ENCODE results near the gene ZC3H8. TPM values are rescaled to one million over a fixed set of nuclear protein-coding genes. Genes with fewer than 3 reads are reported as not detected.

Gene ZC3H8
- total RNA-seq (10 to 100 TPM; 21.7 to 26.5 TPM), polyA plus RNA-seq (ENCODE audit: insufficient read depth, low read depth, low replicate concordance) (10.6 TPM)
- long read RNA-seq, donor 1, full-length matches to known transcripts = 10 of 16 reads
- long read RNA-seq, donor 1, partial matches to known transcripts = 6 of 16 reads
- long read RNA-seq, donor 1, other reads (novel, unspliced or antisense) = 0 of 16 reads
- long read RNA-seq, donor 2, full-length matches to known transcripts = 1 of 1 reads
- long read RNA-seq, donor 2, partial matches to known transcripts = 0 of 1 reads
- long read RNA-seq, donor 2, other reads (novel, unspliced or antisense) = 0 of 1 reads

DNA sequence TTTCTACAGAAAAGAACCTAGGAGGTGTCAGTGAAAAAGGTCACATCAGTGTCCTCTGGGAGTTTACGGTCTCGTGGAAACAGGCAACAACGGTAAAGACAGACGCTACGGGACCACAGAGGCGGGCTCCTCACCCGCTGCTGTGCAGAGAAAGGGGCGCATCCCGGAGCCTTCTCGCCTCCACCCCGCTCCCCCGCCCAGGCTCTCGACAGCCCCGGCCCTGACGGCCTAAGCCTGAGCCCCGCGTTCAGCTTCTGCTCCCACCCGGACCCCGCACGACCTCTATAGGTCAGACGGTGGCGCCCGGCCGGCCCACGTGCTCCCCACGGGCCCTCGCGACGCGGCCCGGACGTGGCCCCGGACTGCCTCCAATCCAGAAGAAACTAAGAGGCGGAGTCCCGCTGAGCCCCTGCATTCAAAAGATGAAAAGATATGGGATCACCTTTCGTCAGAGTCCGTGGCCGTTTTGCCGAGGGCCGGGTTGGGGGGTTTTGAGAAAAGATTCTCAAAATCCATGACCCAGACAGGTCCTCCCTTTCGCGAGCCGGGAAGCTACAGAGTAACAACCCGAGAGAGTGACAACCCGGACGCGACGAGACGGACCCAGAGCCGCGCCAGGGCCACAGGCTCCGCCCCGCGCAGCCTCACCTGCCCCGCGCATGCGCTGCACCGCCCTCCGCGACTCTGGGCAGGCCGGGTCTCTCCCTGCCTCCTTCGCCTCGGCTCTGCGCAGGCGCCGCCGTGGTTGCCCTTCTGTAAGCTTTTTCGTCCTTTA is at the start of gene ZC3H8:
Gene ZC3H8 (minus strand): TSS at position 577 of the 775 bp plus-strand sequence. CDS start 61 bp downstream, at position 516.
- H3K4me3 ChIP-seq = peak within 1 kb of the TSS; percentile 77 to 87
- H3K36me3 ChIP-seq (ENCODE audit: low read depth, missing control alignments) = no peaks in the 10 kb centered on the region
- TF ChIP-seq POLR2A (IDR thresholded peaks at IDR 0.05) = peak; percentile 17
- TF ChIP-seq, protein P1, sequence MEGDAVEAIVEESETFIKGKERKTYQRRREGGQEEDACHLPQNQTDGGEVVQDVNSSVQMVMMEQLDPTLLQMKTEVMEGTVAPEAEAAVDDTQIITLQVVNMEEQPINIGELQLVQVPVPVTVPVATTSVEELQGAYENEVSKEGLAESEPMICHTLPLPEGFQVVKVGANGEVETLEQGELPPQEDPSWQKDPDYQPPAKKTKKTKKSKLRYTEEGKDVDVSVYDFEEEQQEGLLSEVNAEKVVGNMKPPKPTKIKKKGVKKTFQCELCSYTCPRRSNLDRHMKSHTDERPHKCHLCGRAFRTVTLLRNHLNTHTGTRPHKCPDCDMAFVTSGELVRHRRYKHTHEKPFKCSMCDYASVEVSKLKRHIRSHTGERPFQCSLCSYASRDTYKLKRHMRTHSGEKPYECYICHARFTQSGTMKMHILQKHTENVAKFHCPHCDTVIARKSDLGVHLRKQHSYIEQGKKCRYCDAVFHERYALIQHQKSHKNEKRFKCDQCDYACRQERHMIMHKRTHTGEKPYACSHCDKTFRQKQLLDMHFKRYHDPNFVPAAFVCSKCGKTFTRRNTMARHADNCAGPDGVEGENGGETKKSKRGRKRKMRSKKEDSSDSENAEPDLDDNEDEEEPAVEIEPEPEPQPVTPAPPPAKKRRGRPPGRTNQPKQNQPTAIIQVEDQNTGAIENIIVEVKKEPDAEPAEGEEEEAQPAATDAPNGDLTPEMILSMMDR (IDR thresholded peaks at IDR 0.05) = no peak
- DNase-seq = peak; percentile 94
- WGBS, 2 donors = 0% methylated on average over 39 to 68 of the region's 68 CpGs
- no peaks in the 10 kb centered on the region for H3K9me3 ChIP-seq
- H3K27ac ChIP-seq = peak within 1 kb of the TSS; percentile 69 to 88
- intact Hi-C loops (cut with DNase I; ENCODE audit: low total_unique reads) = no loop called here
- H3K27me3 ChIP-seq = no peaks in the 10 kb centered on the region
- H3K4me1 ChIP-seq = peaks cover 5% of the 10 kb centered on the region

DNA sequence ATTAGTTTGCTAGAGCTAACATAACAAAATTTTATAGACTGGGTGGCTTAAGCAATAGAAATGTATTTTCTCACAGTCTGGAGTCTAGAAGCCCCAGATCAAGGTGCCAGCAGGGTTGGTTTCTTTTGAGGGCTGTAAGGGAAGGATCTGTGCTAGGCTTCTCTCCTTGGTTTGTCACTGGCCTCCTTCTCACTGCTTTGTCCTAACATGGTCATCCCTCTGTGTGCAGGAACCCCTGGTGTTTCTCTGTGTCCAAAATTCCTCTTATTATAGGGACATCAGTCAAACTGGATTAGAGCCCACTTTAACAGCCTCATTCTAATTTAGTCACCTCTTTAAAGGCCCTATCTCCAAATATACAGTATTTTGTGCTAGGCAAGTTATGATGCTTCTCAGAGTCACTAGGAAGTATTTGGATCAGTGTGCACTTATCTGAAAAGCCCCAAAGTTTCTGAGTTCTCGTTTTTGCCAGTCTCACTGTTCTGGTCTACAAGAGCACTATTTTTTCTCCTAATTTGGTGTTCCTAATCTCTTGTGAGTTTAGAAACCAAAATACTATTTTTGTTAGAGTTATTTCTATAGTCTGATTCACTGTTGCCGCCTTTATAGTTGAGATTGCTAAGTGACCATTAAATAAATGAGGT is 49.6 kb upstream of the ZC3H8 start:
- Histone ChIP-seq H3K4me1 (no peaks in the 10 kb centered on the region), H3K27me3 (no peaks in the 10 kb centered on the region), H3K9me3 (no peaks in the 10 kb centered on the region), H3K4me3 (no peak overlapping the region), H3K27ac (no peak overlapping the region), H3K36me3 (ENCODE audit: low read depth, missing control alignments) (no peaks in the 10 kb centered on the region)
- intact Hi-C loops (cut with DNase I; ENCODE audit: low total_unique reads) = no loop called here
- no peak for DNase-seq
- no peak for TF ChIP-seq POLR2A (IDR thresholded peaks at IDR 0.05)
- TF ChIP-seq, protein P1 (IDR thresholded peaks at IDR 0.05) = no peak
- WGBS, 2 donors = 62 to 63% methylated on average over 2 of the region's 2 CpGs

DNA sequence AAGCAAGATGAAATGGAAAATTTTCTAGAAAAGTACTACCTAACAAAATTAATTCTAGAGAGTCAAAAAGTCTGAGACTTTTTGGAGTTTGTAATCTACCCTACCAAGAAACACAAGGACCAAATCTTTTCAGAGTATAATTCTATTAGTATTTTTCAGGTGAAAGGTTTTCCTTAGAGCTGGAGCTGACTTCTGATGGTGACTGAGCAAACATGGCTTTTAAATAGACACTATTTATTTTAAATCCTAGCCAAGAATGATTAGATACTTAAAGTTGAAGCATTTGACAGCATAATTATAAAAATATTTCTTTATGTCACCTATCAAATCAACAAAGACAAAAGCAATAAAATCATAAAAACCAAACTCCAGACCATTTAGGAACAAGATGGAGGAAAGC is 47.1 kb upstream of the ZC3H8 start:
- Histone ChIP-seq H3K36me3 (ENCODE audit: low read depth, missing control alignments) (no peaks in the 10 kb centered on the region), H3K4me3 (no peak overlapping the region), H3K27ac (no peak overlapping the region), H3K9me3 (no peaks in the 10 kb centered on the region), H3K4me1 (no peaks in the 10 kb centered on the region), H3K27me3 (no peaks in the 10 kb centered on the region)
- TF ChIP-seq POLR2A (IDR thresholded peaks at IDR 0.05) = no peak
- TF ChIP-seq, protein P1 (IDR thresholded peaks at IDR 0.05) = no peak
- intact Hi-C loops (cut with DNase I; ENCODE audit: low total_unique reads) = no loop called here
- DNase-seq = no peak

DNA sequence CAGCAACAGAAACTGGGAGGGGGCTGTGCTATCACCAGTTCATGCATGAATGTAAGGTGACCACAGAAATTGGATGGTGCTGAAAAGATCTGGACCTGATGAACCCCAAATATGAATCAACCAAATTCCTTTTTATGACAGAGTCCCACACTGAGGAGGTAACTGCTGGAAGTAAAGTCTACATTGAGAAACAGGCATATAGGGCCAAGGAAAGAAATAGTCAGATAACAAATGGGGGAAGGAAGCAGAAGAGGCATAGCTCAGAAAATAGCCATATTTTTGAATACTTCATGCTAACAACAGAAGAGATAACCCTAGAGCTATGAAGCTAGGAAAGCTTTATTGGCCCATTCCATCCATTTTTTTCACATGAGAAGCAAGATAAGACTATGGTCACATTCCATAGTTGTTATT is 46.3 kb upstream of the ZC3H8 start:
- H3K4me1 ChIP-seq = no peaks in the 10 kb centered on the region
- H3K36me3 ChIP-seq (ENCODE audit: low read depth, missing control alignments) = no peaks in the 10 kb centered on the region
- DNase-seq = no peak
- no peaks in the 10 kb centered on the region for H3K9me3 ChIP-seq
- TF ChIP-seq, protein P1 (IDR thresholded peaks at IDR 0.05) = no peak
- TF ChIP-seq POLR2A (IDR thresholded peaks at IDR 0.05) = no peak
- H3K27ac ChIP-seq = no peak overlapping the region
- no peak overlapping the region for H3K4me3 ChIP-seq
- no peaks in the 10 kb centered on the region for H3K27me3 ChIP-seq
- intact Hi-C loops (cut with DNase I; ENCODE audit: low total_unique reads) = no loop called here

Data from testis (tissue), 5 donors.